Fibroblast of skin of abdomen (primary cell): ENCODE data around the gene RORB.
A peak's percentile ranks its signal among the peaks of the same experiment; 100 is the strongest.
"Not testable (repeated sequence)": the region's sequence is repeated elsewhere in the genome, so short reads cannot be mapped to it uniquely, and the experiment has no call there.

ENCODE experiments used
- DNase-seq: peaks from one replicate; pipeline ENCODE4 v3.0.0-alpha.2; 2013

Gene RORB

DNA sequence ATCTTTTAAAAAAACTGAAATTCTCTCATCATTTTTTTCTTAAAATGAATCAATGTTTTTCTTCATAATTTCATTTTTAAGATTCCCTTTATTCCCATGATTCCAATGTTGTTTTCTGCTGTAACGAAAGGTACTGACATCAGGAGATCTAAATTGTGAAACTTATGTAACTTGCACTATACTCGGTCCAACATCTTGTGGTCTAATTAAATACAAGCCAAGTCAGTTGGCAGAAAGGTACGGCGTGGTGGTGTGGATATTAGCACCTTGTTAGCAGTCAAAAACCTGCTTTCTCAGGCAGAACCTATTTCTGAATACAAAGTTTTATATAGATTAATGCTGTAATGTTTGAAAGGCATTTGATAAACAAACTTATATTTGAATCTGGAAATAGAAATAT is 20.1 kb downstream of the RORB start:
- no peak for DNase-seq

DNA sequence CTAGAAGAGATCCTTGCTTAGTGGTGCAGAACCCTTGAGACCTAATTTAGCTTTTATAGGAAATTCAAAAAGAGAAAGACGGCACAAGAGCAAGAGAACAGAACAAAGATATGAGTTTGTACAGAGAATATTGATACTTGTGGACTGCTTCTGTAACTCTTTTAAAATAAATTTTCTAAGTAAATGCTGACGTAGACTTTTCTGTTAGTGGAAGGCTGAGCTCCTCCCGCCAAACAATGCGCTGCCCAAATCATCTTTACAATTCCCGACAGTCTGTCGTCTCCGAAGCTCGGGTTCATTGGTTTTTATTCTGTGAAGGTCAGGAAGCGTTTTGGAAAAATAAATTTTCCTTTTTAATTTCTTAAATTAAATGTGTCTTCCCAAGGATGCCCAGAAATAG is 22.3 kb downstream of the RORB start:
- no peak for DNase-seq

DNA sequence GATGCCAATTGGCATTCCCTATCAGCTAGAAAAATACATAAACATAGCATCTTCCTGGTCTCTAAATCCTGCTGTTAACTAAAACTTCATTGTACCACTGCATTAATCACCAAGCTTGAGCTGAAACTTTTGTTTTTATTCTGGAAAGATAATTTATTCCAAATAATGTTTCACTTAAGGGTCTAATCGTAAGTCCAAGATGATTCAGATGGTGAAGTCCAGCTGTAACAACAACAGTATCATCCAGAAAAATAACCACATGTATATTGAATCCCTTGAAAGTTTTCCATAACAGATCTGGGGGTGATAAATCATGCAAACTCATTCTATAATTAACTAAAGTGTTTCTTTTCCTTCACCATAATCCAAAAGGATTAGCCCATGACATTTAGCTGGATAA is 23.9 kb downstream of the RORB start:
- peak; percentile 1 for DNase-seq

DNA sequence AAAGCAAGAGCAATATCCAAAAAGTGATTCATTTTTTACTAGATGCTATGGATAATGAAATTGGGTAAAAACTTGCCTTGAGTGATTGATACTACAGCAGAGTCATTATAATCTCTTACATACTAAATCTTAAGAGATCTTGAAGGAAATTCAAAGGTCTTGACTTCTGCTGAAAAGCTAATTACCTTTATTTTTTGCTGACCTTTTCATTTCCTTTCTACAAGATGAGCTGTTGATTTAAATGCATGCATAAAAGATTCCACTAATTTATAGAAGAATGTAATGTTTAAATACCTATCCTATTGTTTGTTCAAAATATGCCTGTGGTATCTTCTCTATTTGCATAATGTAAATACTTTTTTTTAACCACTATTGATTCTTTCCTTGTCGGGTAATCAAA is 27.2 kb downstream of the RORB start:
- no peak for DNase-seq

DNA sequence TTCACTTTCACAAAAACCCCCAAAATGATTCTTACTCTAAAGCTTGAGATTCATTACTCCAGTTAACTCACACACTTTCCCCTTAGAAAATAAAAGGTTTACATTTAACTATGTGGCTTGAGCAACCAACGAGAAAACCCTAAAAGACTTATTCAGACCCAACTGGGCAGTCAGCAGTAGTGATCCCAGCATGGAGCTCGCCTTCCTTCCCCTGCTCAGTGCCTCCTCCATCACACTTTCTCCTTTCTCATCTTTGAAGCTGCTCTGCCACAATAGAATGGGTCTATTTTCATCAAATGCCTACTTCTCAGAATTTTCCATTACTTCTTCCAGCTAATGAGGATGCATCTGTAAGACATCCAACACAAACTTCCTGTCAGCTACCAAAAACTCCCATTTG is 29.1 kb downstream of the RORB start:
- no peak for DNase-seq

DNA sequence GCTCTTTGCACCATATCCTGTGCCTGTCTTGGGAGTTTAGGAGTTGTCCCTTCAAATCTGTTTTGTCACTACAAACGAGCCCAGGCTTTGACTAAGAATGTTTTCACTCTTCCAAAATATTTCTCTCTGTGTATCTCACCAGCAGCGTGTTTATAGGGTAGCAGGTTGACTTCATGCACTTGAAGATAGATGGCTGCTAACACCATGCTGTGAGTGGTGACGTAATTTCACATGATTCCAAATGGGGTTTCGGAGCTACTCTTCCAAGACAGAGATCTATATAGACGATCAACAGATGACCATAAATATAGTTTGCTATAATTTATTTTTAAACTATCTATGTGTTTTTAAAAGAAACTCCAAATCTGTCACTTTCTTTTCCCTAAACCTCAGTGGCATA is 30.6 kb downstream of the RORB start:
- DNase-seq, result no peak

DNA sequence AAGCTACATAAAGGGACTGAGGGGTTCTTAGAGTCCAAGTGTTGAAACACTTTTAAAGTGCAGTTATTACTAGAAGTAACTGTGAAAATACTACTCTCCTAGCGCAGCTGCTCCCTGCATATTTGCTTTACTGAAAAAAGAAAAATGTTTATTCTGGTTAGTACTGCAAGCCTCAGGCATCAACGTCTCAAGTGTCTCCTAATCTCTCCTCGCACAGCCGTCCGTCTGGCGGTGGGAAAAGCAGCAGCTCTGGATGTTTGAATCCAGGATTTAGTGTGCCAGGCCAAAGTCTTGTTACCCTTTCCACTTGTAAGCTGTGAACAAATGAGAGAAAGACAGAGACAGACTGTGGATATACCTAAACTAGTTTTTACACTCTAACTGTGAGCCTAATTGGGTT is 31.1 kb downstream of the RORB start:
- no peak for DNase-seq

DNA sequence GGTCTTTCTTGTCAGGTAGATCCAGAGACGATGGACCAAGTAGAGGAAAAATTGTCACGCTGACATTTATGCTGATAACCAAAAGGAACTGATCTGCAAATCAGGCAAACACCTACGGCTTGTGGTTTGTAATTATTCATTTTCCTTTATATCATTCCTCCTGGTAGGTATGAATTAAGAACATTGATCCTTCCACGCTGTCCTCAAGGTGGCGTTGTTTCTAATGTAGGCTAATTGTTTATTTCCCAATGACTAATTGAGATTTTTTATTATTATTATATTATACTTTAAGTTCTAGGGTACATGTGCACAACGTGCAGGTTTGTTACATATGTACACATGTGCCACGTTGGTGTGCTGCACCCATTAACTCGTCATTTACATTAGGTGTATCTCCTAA is 33.3 kb downstream of the RORB start:
- DNase-seq, result not testable (repeated sequence)

DNA sequence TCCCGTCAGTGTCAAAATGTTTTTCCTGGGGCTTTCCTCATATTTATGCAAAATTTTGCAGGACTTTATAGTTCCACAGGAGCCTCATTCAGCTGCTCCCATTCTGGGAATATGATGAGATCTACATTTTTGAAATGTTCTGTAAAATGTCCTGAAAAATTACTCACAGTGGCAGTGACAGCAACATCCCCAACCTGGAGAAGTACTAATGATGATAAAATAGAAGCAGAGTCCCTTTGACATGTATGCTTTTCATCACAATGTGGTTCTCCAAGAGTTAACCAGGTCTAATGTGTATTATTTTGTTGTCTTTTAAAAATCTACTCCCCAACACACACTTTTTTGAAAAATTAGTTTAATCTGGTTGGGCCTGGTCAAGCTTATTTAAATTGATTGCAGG is 36.1 kb downstream of the RORB start:
- no peak for DNase-seq

DNA sequence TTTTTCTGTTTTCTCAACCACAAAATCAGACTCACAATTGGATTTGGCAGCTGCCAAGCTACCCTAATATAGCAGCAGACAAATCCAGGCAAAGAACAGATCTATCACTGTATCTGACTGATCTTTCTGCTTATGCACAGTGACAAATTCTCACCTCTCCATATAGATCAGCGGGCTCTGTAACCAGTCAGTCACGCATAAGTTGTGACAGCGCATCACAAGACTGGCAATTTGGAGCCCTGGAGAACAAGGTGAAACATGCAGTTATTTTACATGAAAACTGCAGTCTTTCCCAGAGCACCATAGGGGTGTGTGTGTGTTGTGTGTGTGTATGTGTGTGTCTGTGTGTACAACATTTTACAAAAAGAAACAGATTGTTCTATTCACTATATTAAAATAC is 37.7 kb downstream of the RORB start:
- no peak for DNase-seq

DNA sequence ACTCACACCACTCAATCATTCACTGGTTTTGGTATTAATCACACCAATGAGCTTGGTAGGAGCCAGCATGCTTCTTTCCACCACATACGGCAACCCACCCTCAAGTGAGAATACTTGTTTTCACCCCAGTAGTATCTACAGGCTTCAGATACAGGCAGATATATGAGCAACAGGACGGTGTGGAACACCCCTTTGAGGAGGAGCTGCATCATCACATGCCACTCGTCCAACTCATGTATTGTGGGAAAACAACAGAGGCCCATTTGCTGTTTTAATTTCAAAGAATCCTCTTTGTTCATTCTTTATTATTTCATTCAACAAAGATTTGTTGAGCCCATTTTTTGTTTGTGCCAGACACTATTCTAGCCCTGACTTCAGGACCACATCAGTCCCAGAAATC is 46.0 kb downstream of the RORB start:
- no peak for DNase-seq

DNA sequence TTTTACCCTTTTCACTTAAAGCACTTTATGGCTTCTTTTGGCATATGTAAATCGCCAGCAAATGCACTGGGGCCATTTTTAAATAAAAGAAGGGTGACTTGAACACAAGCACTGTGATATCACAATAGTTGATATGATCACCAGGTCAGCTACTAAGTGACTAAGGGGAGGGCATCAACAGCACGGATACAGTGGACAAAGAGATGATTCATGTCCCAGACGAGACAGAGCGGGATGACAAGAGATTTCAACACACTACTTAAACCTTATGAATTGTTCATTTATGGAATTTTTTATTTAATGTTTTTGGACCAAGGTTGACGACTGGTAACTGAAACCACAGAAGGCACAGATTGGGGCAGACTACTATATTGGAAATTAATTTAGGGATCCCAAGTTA is 54.1 kb downstream of the RORB start:
- no peak for DNase-seq

DNA sequence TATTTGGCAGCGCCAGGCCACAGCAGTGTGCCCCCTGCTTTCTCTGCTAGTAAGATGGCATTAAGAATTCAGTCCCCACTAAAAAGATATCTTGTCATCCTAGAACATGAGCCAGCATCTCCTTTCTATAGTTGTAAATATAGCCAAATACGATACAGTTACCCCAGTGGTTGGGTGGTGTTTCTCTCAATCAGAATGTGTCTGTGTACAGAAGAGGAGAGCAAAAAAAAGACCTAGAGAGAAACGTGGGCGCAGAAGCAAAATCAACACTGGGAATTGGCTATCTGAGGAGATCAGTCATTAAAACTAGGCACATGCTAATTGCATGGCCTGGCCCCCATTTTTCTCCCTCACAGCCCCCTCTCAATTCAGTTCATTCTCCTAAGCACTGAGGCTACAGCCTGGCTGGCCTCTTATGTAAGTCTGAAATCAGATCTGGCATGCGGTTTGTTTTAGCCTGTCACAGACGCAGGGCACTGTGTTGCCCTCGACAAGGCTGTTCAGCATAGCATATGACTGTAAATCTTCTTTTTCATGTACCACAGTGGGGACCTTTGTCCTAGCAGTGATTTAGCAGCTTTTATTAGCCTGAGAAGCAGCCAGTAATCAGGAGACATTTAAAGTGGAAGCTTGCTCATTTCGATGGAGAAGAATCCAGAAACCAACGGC is 57.8 kb downstream of the RORB start:
- DNase-seq, result no peak

DNA sequence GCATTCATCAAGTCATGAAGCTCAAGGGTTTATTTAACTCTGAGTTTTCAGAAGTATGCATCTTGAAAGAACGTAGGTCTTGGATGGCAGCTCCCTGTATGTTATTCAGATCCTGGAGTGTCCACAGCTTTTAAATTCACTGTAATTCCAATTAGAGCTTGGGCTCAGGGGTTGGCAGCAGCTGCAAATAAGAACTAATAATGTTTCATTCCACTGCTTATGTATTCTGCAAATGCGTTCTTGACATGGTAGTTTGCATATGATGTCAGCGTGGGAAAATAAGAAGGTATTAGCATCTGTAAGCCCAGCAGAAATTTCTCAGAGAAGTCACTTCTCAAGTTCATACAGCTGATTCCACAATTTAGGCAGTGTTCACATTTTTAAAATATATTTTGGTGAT is 58.4 kb downstream of the RORB start:
- no peak for DNase-seq

DNA sequence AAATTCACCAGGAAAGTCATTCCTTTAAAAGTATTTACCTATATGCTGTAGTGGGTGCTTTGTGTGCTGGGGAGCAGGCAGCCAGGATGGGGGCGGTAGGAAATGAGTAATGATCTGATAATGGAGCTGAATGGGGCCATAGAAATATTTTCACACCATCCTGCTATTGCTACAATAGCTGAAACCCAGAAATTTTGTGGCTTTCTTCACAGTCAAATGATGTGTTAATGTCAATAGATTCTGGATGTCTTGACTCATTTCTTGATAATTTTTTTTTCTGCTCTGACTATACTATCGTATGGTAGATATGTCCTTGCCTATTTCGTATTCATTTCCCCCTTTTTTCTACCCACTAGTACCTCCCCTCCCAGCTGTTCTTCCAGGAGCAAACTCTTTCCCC is 59.5 kb downstream of the RORB start:
- no peak for DNase-seq

DNA sequence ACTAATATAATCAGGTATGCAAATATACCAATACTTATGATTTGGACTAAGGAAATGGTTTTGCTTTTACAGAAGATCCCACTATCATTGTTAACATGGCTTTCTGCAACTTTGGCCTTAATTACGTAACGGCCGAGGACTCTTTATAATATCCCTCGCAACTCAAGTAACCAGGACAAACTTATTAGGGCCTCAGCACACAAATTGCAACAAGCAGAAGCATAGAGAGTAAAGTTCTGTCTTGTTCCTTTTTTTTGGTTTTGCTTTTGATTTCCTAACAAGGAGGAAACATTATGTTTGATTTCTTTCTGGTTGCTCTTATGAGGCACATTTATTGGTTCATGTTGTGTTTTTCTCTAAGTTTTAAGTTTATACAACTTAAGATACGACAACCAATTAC is 60.4 kb downstream of the RORB start:
- DNase-seq, result no peak

DNA sequence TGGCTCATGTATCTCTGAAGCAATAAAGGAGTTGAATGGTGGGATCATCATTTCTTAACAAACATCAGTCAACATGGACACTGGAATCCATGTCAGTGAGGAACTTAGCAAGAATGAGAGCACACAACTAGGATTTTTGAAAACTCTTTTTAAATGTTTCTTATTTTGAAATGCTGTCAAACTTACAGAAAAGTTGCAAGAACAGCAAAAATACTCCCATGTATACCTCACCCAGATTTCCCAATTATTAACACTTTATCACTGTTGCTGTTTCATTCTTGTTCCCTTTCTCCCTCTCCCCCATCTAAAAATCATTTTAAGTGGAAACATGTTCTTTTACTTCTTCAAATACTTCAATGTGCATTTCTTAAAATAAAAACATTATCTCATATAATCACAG is 65.5 kb downstream of the RORB start:
- DNase-seq, result no peak

DNA sequence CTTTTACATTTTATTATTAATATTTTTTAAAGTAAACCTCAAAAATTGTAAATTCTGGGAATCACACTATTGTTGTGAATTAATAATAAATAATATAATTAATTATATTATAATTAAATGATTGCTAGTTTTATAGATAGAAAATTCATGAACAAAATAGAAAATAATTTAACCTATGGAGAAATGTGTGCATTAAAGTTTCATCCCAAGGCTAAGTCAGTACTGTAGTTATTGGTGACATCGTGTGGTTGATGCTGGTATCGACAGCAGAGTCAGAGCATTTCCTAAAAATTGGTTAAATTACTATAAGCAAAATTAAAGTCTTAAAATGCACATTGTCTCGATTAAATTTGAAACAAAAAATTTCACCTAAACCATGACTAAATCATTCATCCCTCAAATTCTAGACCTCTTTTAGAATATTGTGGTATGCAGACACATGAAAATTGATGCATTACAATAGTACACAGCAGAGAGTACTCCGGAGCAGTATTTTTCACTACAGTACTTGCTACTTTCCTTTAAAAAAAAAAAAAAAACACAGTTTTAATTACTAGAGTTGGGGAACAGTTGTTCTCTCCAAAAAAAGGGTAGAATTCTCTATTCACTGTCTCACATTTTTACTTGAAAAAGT is 73.9 kb downstream of the RORB start:
- DNase-seq, result peak; percentile 11

DNA sequence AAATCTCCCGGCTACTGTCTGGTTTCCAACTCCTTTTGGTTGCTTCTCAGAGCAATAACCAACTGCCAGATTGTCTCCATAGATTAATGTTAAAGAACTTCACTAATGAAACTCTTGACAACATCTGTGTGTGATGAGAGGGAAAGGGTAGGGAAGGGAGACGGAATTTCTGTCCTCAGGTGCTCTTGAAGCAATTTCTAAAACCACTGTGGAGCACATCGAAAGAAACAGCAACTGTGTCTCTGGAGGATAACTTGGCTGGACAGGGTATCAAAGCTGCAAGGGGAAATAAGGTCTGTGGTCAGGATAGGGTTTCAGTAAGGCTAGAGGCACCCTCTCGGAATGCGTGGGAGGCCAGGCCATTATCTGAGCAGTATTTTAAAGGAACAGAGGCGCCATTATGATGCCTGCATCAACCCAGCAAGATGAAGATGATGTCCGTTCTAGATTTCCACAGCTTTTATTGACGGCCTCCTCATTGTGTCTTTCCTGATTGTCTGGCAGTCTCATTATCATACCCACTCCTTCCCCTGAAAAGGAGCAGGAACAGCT is 76.6 kb downstream of the RORB start:
- DNase-seq, result no peak

DNA sequence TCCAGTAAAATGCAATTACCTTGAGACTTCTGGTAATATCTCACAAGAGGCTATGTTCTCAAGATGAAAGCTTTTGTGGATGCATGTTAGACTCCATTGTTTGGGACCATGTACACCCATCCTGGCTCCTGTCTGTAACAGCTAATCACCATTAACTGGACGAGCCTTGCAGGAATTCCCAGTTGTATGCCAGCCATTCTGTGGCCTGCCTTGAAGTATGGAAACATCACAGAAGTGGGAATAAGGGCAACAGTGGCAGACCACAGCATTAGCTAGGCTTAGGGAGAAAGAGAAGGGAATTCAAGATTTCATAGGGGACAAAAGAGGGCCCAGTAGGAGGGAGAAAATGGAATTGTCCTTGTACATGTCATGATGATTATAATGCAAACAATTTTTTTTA is 79.0 kb downstream of the RORB start:
- DNase-seq, result no peak

DNA sequence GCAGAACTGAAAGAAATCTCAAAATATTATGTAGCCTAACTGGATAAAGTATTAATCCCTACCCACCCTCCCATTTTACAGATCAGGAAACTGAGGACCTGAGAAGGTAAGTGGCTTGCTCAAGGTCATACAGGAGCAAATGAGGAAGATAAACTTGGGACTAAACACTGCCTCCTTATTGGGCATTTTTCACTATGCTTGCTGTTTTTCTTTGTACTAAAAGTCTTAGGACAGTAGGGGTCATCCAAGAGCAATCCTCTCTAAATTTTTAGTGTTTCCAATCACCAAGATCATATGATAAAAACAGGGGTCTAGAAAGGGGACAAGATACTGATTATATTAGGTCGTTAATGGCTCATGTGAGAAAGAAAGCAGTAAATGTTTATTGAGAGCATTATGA is 80.8 kb downstream of the RORB start:
- DNase-seq, result no peak

DNA sequence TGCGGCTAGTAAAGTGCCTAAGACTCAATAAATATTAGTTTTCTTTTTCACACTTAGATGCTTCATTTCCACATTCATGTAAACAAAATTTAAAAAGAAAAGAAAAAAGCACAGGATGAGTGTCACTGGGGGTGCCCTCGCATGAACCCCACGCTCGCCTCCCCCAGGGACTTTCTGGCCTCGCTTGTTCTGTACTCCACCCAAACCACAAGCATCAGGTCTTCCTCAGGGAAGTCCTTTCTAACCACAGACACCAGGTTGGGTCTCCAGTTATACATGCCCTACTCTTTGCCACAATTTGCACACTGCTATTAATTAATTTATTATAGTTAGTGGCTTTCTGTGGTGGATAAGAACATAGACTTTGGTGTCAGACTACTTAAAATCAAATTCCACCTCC is 92.4 kb downstream of the RORB start:
- DNase-seq, result no peak

DNA sequence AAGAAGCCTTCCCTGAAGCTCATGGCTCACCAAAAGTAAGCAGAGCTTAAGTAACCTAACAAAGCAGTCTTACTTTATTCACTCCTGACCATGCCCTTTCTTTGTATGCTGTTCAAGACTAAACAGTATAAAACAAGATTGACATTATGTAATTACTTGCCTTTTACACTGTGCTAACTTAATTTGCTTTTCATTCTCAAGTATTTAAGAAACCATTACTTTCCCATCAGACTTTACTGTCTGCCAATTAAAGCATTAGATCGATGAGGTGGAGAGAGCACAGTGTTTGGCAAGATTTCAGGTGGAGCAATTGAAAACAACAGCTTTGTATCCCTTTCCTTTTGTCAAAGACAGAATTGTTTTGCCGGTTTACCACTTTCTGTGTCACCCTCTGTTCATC is 98.2 kb downstream of the RORB start:
- DNase-seq, result no peak

DNA sequence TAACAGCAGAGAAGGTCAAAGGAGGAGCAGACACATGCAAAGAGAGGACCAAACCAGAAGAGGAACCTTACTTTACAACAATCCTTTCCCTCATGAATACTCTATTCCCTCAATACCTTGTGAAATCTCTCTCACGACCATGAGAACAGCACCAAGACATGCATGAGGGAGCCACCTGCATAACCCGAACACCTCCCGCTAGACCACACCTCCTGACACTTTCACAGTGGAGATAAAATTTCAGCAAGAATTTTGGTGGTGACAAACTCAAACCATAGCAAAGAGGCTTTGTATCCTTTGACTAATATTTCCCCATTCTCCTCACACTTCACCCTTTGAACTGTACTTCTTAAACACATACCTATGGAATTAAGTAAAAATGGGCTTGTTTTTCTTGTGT is 101.7 kb downstream of the RORB start:
- DNase-seq, result no peak
